Activated T-helper 1 cell treated with anti-CD3 and anti-CD28 coated beads, Interleukin-12 subunit alpha, Interleukin-12 subunit beta, Interleukin-2, Interleukin-4 antibody, amounts not matched to agents 30 ng/mL and 10 ng/mL and 1 ng/mL, durations not matched to agents 14 hours and 24 hours and 36 hours (primary cell): Measurements from ENCODE around the gene KCNK1. TPM values are rescaled to one million over a fixed set of nuclear protein-coding genes. Genes with fewer than 3 reads are reported as not detected.
"Not testable (repeated sequence)": the region's sequence is repeated elsewhere in the genome, so short reads cannot be mapped to it uniquely, and the experiment has no call there.

Source experiments
- DNase-seq: peaks from one replicate; pipeline ENCODE4 v3.0.0; 2021; ENCODE audit warnings: low spot score
- H3K27ac Mint-ChIP-seq: one replicate; pipeline ENCODE4 v1.8.0; 2021; ENCODE audit warnings: mild to moderate bottlenecking, mixed read lengths
- H3K27me3 Mint-ChIP-seq: one replicate; pipeline ENCODE4 v1.8.0; 2022; ENCODE audit warnings: mild to moderate bottlenecking, moderate library complexity, mixed read lengths; ENCODE audit not compliant: insufficient read depth
- H3K36me3 Mint-ChIP-seq: one replicate; pipeline ENCODE4 v1.8.0; 2021; ENCODE audit warnings: low read depth, mixed read lengths
- H3K4me1 Mint-ChIP-seq: one replicate; pipeline ENCODE4 v1.8.0; 2021; ENCODE audit warnings: low read depth, mixed read lengths
- H3K4me3 Mint-ChIP-seq: one replicate; pipeline ENCODE4 v1.8.0; 2021; ENCODE audit warnings: mild to moderate bottlenecking, moderate library complexity, mixed read lengths
- H3K9me3 Mint-ChIP-seq: one replicate; pipeline ENCODE4 v1.8.0; 2021; ENCODE audit warnings: mixed read lengths
- intact Hi-C: fragments of 100-400 bp; cut with micrococcal nuclease; formaldehyde crosslinking; loops from one replicate; pipeline ENCODE4 v1.15.1; 2024
- total RNA-seq: library from RNA; stranded (reverse); gene quantifications from 2 replicates; pipeline ENCODE4 v1.2.3, GENCODE V29; 2022

The KCNK1 gene
- total RNA-seq, 1 donor from 2014 or later, result 1.8 TPM

DNA sequence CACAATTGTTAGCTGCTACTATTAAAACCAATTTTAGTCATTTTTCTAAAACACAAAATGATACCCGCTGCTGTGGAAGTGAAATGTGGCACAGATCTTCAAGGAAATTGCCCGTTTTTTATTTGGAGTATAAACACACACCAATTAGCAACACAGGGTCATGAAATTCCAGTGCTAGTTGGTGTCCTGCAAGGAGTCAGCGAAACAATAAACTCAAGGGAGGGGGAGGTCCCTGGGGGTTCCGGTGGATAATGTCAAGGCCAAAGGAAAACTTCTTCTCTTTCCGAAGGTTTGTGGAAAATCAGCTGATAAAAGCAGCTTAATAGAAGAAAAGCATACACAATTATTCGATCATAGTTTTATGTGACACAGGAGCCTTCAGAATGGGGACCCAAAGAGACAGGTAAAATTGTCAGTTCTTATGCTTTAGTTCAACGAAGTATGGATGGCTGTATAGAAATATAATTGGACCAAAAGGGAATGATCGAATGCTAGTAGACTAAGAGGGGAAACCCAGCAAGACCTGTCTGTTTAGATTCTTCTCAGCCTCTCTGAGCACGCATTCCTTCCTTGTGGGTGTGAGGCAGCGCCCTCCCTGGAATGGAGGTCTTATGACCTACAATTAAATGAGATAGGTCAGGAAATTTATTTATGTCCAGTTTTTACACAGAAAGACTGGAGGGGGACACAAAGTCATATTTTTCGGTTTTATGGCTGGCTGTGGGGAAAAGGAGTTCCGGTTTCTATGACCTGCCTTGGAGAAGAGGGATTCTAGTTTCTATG is 65.9 kb downstream of the KCNK1 start:
- Mint-ChIP-seq H3K9me3 (no peaks in the 10 kb centered on the region), H3K27me3 (peaks cover 5% of the 10 kb centered on the region), H3K4me1 (no peaks in the 10 kb centered on the region), H3K27ac (no peak overlapping the region), H3K4me3 (no peak overlapping the region), H3K36me3 (no peaks in the 10 kb centered on the region)
- DNase-seq, result no peak
- intact Hi-C loops, result no loop called here

DNA sequence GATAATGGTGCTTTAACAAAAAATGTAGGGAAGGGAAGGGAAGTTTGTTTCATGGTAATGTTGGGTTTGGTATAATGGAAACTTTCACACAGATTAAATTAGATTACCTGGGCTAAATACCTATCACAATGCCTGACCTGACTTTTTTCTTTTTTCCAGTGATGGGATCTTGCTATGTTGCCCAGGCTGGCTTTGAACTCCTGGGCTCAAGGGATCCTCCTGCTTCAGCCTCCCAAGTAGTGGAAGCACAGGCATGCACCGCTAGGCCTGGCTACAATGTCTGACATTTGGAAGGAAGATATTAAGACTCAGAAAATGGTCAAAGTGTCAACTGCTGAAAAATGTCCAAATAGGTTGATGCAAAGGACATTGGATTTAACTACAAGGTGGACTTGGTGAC is 67.4 kb downstream of the KCNK1 start:
- Mint-ChIP-seq H3K27ac (no peak overlapping the region), H3K4me3 (no peak overlapping the region), H3K36me3 (no peaks in the 10 kb centered on the region), H3K4me1 (no peaks in the 10 kb centered on the region), H3K27me3 (peaks cover 2% of the 10 kb centered on the region), H3K9me3 (no peaks in the 10 kb centered on the region)
- intact Hi-C loops, result no loop called here
- DNase-seq, result no peak

DNA sequence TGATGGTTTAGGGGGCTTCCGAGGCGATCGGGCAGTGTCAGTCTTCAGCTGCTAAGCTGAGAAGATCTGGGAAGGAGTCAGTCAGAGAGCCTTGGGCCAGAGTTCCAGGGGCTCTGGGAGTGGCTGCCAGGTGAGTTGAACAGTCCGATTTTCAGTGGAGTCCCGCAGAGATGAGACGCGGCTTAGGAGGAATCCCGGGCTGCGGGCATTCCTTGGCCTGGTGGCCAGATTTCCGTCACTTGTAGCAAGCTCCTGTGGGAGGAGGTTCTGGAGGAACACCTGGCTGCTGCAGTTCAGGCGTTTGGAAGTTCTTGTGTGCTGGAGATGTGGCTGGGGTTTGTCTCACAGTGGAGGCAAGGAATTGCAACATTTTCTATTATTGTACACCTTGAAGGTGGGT is 72.7 kb downstream of the KCNK1 start:
- DNase-seq, H3K27ac Mint-ChIP-seq, H3K4me1 Mint-ChIP-seq, H3K9me3 Mint-ChIP-seq, H3K36me3 Mint-ChIP-seq, intact Hi-C loops, H3K27me3 Mint-ChIP-seq, H3K4me3 Mint-ChIP-seq: not testable (repeated sequence)

DNA sequence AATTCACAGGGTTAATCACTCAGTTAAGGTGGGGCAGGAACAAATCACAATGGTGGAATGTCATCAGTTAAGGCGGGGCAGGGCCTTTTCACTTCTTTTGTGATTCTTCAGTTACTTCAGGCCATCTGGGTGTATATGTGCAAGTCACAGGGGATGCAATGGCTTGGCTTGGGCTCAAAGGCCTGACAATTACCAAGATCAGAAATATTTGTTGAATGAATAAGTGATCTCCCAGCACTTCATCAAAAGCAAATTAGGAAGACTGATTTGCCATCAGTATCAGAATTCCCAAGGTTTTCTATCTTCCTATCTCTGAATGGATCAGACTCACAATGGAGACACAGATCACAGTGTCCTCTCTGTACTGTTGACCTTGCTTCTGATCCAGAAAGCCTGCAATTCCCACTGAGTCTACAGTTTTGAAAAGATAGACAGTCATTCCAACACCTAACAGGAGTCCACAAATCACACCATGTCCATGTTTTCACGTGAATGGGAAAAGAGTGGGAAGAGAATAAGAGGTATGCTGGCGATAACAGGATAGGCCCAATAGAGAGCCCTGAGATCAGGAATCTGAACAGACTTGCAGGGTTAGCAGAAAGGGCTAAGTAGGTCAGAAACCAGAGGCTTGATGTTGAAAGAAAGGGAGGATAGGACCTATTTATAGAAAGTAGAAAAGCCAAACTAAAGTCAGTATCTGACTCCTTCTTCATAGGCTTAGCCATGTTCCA is 75.3 kb downstream of the KCNK1 start:
- no peak overlapping the region for H3K27ac Mint-ChIP-seq
- H3K36me3 Mint-ChIP-seq, result no peaks in the 10 kb centered on the region
- H3K9me3 Mint-ChIP-seq, result no peaks in the 10 kb centered on the region
- no peak overlapping the region for H3K4me3 Mint-ChIP-seq
- DNase-seq, result no peak
- no peaks in the 10 kb centered on the region for H3K4me1 Mint-ChIP-seq
- H3K27me3 Mint-ChIP-seq, result peaks cover 2% of the 10 kb centered on the region
- intact Hi-C loops, result no loop called here

DNA sequence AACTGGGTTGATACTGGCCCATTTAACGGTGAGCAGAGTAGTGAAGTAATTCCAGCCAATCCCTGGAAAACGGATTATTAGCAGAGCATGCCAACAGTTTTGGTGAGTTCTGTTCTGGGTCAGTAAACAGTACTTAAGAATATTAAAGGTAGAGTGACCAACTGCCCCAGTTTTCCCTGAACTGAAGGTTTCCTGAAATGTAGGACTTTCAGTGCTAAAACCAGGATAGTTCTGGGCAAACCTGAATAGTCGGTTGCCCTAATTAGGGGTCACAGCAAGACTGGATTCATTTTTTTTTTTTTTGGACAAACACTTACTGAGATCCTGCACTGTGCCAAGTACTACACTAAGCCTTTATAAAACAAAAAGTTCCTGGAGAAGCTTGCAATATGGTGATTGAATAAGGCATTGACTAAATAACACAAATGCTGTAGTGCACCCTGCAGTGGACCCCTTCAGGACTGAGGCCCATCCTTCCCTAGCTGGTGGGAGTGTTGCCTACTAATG is 75.9 kb downstream of the KCNK1 start:
- no peak overlapping the region for H3K27ac Mint-ChIP-seq
- DNase-seq, result no peak
- intact Hi-C loops, result no loop called here
- H3K4me3 Mint-ChIP-seq, result no peak overlapping the region
- H3K36me3 Mint-ChIP-seq, result no peaks in the 10 kb centered on the region
- H3K27me3 Mint-ChIP-seq, result peaks cover 2% of the 10 kb centered on the region
- no peaks in the 10 kb centered on the region for H3K4me1 Mint-ChIP-seq
- H3K9me3 Mint-ChIP-seq, result no peaks in the 10 kb centered on the region

DNA sequence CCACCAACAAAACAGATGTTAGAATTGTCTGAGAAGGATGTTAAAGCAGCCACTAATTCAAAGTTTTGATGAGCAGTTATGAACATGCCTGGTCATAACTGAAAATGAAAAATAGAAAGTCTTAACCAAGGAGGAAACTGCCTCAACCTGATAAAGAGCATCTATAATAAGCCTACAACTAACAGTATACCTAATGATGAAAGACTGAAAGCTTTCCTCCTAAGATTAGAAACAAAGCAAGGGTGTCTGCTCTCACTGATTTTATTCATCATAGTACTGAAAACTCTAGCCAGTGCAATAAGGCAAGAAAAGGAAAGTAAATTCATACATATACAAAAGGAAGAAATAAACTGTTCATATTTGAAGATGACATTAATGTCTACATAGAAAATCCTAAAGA is 82.0 kb downstream of the KCNK1 start:
- Mint-ChIP-seq H3K4me3 (no peak overlapping the region), H3K9me3 (no peaks in the 10 kb centered on the region)
- intact Hi-C loops, result no loop called here

DNA sequence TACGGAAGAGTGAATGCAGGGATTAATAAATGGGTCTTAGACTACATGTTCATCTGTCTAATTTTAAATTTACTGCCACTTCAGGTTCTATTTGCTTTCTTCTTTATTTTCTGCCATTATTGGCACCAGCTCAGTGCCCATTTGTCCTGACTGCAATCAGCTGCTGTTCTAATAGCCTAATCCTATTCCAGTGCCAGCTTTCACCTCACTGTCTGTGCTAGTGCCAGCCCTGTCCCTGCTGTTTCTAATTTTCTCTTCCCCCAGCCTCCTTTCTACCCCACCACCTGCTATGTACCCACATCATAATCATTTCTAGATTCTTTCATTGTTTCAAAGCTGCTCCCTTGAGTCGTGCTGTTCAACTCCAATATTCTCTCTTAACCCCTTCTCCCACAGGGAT is 86.4 kb downstream of the KCNK1 start:
- Mint-ChIP-seq H3K4me3 (no peak overlapping the region), H3K4me1 (no peaks in the 10 kb centered on the region), H3K27me3 (no peaks in the 10 kb centered on the region), H3K36me3 (no peaks in the 10 kb centered on the region), H3K9me3 (no peaks in the 10 kb centered on the region), H3K27ac (no peak overlapping the region)
- no peak for DNase-seq
- intact Hi-C loops, result no loop called here

More for the DNA sequence above, 82.0 kb downstream of the KCNK1 start:
- no peaks in the 10 kb centered on the region for H3K4me1 Mint-ChIP-seq
- no peak overlapping the region for H3K27ac Mint-ChIP-seq
- DNase-seq, result no peak
- no peaks in the 10 kb centered on the region for H3K27me3 Mint-ChIP-seq
- H3K36me3 Mint-ChIP-seq, result no peaks in the 10 kb centered on the region

DNA sequence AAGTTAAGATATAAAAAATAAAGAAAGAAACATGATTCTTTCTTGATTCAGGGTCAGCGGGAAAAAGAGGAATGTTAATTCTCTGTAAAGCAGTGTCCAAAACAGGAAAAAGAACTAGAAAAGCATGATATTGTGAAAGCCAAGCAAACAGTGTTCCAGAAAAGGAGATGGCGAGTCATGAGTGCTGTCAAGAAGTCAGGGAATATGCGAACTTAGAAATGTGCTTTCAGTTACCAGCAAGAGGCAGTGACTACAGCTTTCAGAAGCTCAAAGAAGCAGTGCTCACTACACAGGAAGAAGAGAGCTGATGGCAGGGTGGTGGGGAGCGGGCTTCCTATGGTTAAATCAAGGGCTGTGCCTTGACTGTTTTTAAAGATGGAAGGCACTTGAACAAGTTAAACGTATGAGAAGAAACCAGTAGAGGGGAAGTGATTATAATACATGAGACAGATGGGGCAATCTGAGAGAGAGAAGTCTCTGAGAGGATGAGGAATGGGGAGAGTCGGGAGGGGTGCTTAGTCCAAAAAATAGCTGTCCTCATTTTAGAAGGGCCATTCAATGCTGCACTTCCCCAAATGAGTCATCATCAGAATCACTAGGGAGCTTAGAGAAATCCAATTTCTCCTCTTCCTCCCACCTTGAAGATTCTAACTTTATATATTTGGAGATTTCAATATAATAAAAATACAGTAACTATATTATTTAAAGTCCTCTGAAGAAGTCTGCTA is 90.4 kb downstream of the KCNK1 start:
- no peak overlapping the region for H3K4me3 Mint-ChIP-seq
- no peak for DNase-seq
- peaks cover 10% of the 10 kb centered on the region for H3K9me3 Mint-ChIP-seq
- no peaks in the 10 kb centered on the region for H3K36me3 Mint-ChIP-seq
- no peak overlapping the region for H3K27ac Mint-ChIP-seq
- no peaks in the 10 kb centered on the region for H3K4me1 Mint-ChIP-seq
- H3K27me3 Mint-ChIP-seq, result no peaks in the 10 kb centered on the region
- intact Hi-C loops, result no loop called here

DNA sequence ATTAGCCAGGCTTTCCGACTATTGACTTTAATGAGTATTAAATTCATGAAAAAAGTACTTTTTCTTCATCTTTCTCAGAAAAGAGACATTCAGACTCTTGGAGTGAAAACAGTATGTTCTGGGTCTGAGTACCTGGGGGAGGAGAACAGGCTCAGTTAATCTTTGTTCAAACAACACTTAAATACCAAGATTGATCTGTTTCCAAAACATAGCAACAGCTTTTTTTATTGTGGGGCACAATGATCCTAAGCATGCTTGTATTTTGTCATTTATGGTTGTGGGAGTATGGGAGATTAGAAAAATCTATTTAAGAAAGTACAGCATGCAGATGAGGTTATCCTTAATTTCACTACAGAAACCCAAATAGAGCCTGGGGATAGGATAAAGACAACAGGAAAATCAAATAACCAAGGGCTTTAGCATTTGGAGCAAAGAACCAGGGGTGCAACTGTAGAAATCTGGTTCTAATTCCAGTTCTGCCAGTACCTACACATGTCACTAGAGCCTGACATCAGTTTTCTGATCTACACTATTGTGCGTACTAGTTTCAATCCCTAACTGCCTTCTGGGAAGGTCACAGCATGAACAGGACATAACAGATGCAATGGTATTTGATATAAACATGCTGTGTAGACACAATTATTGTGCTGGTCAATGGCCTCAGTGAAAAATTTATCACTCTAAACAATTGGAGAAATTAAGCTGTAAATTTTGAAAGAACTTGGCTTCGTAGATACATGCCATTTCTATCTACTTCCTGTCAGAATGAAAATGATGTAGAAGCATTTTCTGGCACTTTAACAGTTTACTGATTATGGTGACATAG is 91.2 kb downstream of the KCNK1 start:
- H3K27me3 Mint-ChIP-seq, result no peaks in the 10 kb centered on the region
- no peaks in the 10 kb centered on the region for H3K36me3 Mint-ChIP-seq

DNA sequence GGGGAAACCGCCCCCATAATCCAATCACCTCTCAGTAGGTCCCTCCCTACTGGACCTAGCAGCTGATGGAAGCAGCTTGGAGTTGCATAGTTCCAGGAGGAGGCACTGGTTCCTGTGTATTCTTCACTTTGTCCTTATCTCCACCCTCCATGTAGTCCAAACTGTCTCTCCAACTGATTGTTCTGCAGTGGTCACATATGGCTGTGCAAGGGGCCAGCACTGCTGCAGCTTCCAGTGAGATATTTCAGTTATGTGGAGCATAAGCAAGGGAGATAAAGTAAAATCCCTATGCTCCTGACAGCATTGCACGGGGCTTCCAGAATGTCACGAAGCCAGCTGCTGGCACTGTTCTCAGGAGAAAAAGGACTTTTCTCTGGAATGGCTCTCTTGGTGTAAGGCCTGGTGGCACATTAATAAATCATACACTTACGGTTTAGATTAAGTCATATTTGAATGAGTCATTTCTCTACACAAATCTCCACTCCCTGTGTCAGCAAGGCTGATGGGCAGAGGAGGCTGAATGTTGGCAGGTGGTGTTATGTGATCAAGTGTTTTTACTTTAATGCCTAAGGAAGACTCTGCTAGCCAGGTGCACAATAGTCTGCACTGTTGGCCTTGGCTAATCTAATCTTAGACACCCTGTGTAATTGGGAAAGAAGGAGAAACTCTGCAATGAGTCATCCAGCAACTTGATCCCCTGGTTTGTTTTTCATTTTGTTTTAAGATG is 93.4 kb downstream of the KCNK1 start:
- no peaks in the 10 kb centered on the region for H3K27me3 Mint-ChIP-seq
- DNase-seq, result no peak
- no peaks in the 10 kb centered on the region for H3K36me3 Mint-ChIP-seq
- H3K4me1 Mint-ChIP-seq, result no peaks in the 10 kb centered on the region
- intact Hi-C loops, result no loop called here
- H3K4me3 Mint-ChIP-seq, result no peak overlapping the region
- peaks cover 11% of the 10 kb centered on the region for H3K9me3 Mint-ChIP-seq
- no peak overlapping the region for H3K27ac Mint-ChIP-seq

More for the DNA sequence above, 91.2 kb downstream of the KCNK1 start:
- intact Hi-C loops, result no loop called here
- Mint-ChIP-seq H3K9me3 (peaks cover 10% of the 10 kb centered on the region), H3K4me3 (no peak overlapping the region), H3K4me1 (no peaks in the 10 kb centered on the region), H3K27ac (no peak overlapping the region)
- no peak for DNase-seq

DNA sequence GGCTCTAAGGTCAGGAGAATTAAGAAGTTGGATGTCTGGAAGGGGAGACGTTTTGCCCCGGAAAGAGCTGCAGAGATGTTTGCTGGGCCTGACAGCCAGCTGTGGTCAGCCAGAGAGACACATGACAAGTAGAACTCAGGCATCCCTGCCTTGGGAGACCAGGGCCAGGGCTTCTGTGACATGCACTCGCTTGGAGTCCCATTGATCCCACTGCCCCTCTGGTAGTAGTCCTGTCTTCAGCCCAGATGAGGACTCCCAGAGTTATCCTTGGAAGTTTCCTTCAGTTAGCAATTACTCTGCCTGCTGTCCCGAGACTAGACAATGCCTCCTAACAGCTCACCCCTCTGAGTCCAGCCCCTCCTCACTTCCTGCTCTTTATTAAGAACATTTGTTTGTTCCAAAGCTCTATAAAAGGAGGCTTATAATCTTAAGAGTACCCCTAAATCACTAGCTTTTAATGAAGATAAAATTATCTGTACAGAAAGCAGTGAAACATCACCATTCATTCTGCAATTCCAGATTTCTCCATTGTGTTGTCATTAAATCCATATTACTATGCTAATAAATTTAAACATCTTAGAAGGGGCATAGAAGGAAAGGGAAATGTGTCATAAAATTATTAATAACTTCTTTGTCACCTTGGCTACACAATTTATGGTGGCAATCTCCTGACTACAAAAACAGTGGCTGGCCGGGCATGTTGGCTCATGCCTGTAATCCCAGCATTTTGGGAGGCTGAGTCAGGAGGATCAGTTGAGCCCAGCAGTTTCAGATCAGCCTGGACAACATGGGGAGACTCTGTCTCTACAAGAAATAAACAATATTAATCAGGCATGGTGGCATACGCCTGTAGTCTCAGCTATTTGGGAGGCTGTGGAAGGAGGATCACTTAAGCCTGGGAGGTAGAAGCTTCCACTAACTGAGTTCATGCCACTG is 94.2 kb downstream of the KCNK1 start:
- DNase-seq, result no peak
- H3K27ac Mint-ChIP-seq, result no peak overlapping the region
- peaks cover 13% of the 10 kb centered on the region for H3K9me3 Mint-ChIP-seq
- no peaks in the 10 kb centered on the region for H3K27me3 Mint-ChIP-seq
- intact Hi-C loops, result no loop called here
- no peaks in the 10 kb centered on the region for H3K4me1 Mint-ChIP-seq
- no peak overlapping the region for H3K4me3 Mint-ChIP-seq
- no peaks in the 10 kb centered on the region for H3K36me3 Mint-ChIP-seq
